Activated CD8-positive, alpha-beta memory T cell treated with anti-CD3 and anti-CD28 coated beads, Interleukin-2, amount 50 U/mL, for 24 hours (primary cell): ENCODE measurements around the gene TMEM147.

Experiments used
- DNase-seq: peaks from one replicate; pipeline ENCODE4 v3.0.0-alpha.2; 2020; ENCODE audit errors: extremely low read depth

TMEM147 gene

GRCh38 chr19:35521124-35521743 is 24.2 kb upstream of the TMEM147 start:
- DNase-seq: no peak

- no peak for DNase-seq
These were observed 22.6 kb upstream of the TMEM147 start for GRCh38 chr19:35522745-35523327.

DNA sequence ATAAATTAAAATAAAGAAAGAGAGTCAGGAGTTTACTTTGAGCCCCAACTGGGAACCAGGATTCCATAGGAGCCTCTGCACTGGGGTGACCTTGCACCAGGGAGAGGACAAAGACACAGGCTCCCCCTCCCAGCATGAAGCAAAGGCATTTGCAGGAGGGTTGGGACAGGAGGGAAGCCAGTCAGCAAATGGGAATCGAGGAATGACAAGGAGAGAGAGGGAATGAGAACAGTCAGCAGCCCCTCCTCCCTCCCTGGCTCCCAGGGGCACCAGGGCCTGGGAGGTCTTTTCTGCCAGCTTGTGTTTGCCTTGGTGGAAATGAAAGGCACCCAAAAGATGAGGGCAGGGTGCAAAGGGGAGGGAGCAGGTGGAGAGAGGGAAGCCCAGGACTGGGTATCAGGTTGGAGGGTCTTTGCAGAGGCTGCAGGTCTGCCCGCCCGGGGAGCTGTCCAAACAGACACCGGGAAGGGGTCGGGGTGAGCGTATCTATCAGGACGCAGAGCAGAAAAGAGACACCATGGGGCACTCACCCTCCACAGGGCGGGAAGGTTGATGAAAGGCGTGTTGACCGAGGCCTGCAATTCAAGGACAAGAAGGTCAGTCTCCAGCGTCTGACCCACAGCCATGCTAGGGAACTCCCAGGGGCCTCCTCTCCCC is 21.1 kb upstream of the TMEM147 start:
- no peak for DNase-seq

DNA sequence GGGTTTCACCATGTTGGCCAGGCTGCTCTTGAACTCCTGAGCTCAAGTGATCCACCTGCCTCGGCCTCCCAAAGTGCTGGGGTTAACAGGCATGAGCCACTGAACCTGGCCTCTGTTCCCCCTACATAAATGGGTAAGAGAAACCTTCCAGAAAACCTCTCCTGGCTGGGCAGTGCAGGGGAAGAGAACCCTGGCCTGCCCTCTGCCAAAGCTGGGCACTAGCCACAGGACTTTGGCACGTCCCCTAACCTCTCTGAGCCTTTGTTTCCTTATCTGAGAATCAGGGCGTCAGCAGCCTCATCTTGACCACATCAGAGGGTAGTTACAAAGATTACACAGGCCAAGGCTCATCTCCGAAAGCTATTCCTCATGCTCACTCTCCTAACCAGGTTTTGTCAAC is 19.6 kb upstream of the TMEM147 start:
- no peak for DNase-seq

DNA sequence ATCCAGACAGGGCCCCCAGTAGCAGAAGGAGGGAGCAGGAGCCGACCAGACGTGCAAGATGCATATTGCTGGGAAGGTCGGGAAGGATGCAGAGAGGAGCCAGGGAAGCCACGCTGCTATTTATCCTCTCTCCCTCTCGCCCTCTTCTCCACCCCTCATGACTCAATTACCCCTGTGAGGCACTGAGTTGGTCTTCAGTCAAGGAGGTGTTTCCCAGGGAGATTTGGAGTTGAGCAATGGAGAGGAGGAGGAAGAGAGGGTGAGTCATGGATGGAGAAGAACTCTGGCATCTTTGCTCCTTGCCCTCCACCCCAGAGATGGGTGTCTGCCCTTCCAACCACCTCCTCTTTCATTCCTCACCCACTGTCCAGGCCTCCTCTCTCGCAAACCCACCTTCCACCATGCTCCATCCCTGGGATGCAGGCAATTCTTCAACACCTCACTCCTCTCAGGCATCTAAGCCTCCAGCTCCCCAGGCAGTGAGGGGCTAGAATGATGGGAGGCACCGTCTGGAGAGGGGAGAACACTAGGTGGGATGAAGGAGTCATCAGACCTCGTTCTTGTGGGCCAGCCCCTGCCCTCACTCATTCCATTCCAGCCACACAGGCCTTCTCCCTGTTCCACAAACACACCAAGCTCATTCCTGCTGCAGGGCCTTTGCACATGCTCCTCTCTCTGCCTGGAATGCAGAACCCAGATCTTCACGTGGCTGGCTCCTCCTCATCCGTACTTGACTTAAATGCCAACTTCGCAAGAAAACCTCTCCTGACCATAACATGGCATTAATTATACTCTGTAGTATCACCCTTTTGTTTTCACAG is 17.0 kb upstream of the TMEM147 start, which contains the start of gene SBSN:
TSS of gene SBSN (minus strand) at position 94 of the 821 bp plus-strand sequence. CDS start at position 64, 30 bp downstream.
- no peak for DNase-seq

- DNase-seq: no peak
These were observed 15.9 kb upstream of the TMEM147 start for GRCh38 chr19:35529241-35530218.

GRCh38 chr19:35531291-35531690 is 14.1 kb upstream of the TMEM147 start:
- no peak for DNase-seq

DNA sequence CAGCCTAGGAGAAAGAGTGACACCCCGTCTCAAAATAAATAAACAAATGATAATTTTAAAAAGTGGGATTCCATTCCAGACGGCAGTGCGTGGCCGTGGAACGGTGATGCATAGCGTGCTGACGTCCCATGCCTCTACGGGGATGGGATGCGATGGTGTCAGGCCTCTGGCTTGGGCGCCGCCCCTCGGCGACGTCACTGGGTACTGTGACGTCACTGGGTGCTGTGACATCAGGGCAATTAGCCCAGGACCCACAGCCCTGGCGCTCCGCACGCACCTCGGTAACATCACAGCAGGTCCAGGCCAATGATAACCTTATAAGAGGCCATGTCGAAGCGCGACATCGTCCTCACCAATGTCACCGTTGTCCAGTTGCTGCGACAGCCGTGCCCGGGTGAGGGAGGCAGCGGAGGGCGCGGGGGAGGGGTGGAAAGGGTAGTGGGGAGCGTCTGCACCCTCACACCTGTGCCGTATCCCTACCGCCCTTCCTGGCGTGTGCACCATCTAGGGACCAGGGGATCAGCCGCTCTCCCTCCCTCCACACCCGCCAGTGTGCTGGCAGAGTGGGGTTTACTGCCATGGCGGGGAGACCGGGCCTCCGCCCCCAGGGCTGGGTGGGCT is 12.1 kb upstream of the TMEM147 start, which contains the start of gene GAPDHS:
TSS of gene GAPDHS (plus strand) at position 256 of the 621 bp plus-strand sequence. CDS start at position 328, 72 bp downstream.
- no peak for DNase-seq

DNA sequence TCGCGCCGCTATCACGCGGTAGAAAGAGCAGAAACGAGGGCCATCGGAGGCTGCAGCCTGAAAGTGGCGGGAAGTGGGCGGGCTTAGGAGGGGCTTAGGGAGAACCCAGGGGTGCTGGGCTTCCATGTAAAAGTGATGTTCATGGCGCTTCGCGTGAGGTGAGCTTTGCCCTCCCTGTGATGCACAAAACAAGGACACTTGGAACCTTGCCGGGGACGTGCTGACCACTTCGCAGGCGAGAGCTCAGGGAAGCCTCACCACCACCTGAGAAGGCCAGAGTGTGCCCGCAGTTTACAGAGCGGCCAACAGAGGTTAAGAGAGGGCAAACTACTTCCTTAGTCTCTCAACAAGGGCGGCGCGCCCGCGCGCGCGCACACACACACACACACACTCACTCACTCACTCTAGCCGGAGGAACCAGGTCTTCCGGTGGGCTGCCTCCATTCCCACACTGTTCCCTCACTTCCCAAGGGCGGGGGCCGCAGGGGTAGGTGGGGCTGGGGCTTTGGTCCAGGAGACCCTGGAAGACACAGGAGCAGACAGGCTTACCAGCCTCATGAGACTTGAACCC is 11.5 kb upstream of the TMEM147 start:
- no peak for DNase-seq

- no peak for DNase-seq
These were observed 10.5 kb upstream of the TMEM147 start for GRCh38 chr19:35534803-35535480.

- DNase-seq: no peak
These were observed 6.1 kb upstream of the TMEM147 start for GRCh38 chr19:35539314-35539713.

- DNase-seq: no peak
These were observed 5.6 kb upstream of the TMEM147 start for GRCh38 chr19:35539850-35540249.

- DNase-seq: no peak
These were observed 5.0 kb upstream of the TMEM147 start for GRCh38 chr19:35540356-35540927.

GRCh38 chr19:35542209-35542608 is 3.2 kb upstream of the TMEM147 start:
- DNase-seq: no peak

DNA sequence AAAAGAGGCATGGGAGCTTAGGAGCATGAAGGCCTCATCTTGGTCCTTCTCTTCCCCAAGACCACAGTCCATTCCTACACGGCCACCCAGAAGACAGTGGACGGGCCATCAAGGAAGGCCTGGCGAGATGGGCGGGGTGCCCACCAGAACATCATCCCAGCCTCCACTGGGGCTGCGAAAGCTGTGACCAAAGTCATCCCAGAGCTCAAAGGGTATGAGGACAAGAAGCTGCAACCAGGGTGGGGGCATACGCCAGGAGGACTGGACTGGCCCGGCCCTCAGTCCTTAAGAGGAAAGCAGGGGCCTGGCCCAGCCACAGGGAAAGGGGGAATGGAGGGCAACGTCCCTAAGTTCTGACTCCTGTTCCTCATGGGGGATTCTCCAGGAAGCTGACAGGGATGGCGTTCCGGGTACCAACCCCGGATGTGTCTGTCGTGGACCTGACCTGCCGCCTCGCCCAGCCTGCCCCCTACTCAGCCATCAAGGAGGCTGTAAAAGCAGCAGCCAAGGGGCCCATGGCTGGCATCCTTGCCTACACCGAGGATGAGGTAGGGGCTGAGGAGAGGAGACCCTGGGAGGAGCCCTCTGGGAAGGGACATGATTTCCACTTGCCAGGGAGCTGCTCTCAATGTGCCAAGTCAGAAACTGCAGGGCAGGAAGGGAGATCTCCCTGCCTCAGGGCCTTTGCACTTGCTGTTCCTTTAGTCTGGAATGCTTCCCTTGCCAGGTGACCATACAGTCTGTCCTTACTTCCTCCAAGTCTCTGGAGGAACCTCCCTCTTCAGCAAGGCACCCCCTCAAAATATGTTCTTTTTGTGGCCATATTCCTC is 1.9 kb upstream of the TMEM147 start:
- DNase-seq: no peak

GRCh38 chr19:35544110-35544802 is 1.2 kb upstream of the TMEM147 start:
- no peak for DNase-seq

GRCh38 chr19:35545855-35546381 is 492 bp downstream of the TMEM147 start:
- peak; percentile 40 for DNase-seq
